OCI-LY7 (cell line): Measurements from ENCODE around the gene SLC12A8.

ENCODE experiments used
- EZH2phosphoT487 ChIP-seq: fragments of 200-600 bp; sonication (generic); IDR thresholded peaks from 2 replicates; pipeline ENCODE4 v1.6.1; 2018; ENCODE audit warnings: low read depth, borderline replicate concordance, mild to moderate bottlenecking, mixed run types, antibody characterized with exemption, low read length, moderate library complexity, mixed read lengths
- TF ChIP-seq, protein P1 (sequence below): fragments of 200-600 bp; sonication (generic); conservative IDR thresholded peaks from 2 replicates; pipeline ENCODE4 v1.5.1; 2014; ENCODE audit warnings: mild to moderate bottlenecking, antibody characterized with exemption, low read length, moderate library complexity, mixed read lengths

- TF ChIP-seq, protein P1, sequence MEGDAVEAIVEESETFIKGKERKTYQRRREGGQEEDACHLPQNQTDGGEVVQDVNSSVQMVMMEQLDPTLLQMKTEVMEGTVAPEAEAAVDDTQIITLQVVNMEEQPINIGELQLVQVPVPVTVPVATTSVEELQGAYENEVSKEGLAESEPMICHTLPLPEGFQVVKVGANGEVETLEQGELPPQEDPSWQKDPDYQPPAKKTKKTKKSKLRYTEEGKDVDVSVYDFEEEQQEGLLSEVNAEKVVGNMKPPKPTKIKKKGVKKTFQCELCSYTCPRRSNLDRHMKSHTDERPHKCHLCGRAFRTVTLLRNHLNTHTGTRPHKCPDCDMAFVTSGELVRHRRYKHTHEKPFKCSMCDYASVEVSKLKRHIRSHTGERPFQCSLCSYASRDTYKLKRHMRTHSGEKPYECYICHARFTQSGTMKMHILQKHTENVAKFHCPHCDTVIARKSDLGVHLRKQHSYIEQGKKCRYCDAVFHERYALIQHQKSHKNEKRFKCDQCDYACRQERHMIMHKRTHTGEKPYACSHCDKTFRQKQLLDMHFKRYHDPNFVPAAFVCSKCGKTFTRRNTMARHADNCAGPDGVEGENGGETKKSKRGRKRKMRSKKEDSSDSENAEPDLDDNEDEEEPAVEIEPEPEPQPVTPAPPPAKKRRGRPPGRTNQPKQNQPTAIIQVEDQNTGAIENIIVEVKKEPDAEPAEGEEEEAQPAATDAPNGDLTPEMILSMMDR, result no peak
- TF ChIP-seq EZH2phosphoT487, result no peak
These were observed 61.1 kb downstream of the SLC12A8 start for GRCh38 chr3:125151442-125151817.
